Mesenteric fat pad (tissue), 1 donor: ENCODE results near the gene DMGDH. TPM values are rescaled to one million over a fixed set of nuclear protein-coding genes. Genes with fewer than 3 reads are reported as not detected.

Experiments
- DNase-seq: peaks from one replicate; pipeline ENCODE4 v3.0.0-alpha.2; 2020; ENCODE audit warnings: low spot score
- total RNA-seq: library from RNA; stranded (reverse); fragmentation: NEBNext Ultra II Directional; extraction: Animal tissue kit (Norgen Biotek cat#: 25700); gene quantifications from one replicate; pipeline ENCODE4 v1.2.1, GENCODE V29; 2021
- donor health status: DM: yes; HTN: yes; CAD: no.

Gene DMGDH
- total RNA-seq, 1 donor from 2014 or later = 5.2 TPM

- DNase-seq = no peak
Observed at GRCh38 chr5:79074641-79075040, 5.2 kb upstream of the DMGDH start.

DNA sequence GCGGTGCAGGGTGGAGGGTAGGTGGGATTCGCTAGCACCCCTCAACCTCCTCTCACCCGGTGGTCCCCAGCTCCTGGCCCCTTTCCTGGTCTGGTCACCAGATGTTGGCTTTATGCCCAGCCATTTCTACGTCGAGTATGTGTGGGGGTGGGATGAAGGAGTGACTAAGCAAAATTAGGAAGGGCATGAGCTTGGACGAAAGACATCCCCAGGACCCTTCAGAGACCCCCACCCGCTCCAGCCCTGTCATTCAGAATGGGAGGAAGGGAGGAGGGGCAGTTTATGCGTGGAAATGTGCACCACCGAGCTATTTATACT is 835 bp upstream of the DMGDH start:
- DNase-seq = no peak

- DNase-seq = no peak
Observed at GRCh38 chr5:79062436-79062835, 7.0 kb downstream of the DMGDH start.

- no peak for DNase-seq
Observed at GRCh38 chr5:79059674-79060073, 9.8 kb downstream of the DMGDH start.

DNA sequence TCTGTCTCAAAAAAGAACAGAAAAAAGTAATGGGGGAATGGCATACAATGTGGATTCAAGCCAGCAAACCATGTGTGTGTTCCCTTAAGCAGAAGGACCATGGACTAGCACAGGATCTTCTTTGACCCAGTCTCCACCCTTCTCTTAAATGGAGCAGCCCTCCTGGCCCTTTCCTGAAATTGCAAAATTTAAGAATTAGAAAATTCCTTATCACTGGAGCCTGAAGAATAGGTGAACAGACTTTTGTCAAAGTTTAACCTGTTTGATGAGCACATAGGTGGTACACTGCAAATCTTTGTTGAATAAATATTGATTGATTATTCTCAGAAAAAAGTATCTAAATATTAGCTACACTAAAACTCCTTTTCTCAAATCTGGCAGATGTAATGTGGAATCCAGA is 12.6 kb downstream of the DMGDH start:
- DNase-seq = no peak

DNA sequence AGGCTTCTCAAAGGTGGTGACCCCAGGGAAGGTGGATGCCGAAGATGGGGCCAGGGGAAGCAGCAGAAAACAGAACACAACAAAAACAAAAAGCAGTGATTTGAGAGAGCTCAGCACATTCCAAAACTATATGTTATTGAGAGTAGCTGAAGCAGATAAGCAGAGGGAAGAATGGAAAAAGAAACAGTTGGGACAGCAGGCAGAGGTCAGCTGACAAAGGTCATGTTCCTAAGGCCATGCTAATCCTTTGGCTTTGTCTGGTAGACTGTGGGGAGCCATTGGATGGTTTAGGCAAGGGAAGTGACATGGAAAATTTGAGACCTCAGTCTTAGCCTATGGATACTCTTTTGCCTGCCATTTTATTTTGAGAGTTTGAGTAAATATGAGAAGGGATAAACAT is 14.5 kb downstream of the DMGDH start:
- DNase-seq = no peak

GRCh38 chr5:79053321-79053720 is 16.2 kb downstream of the DMGDH start:
- DNase-seq = no peak

- DNase-seq = no peak
Observed at GRCh38 chr5:79050498-79050897, 19.0 kb downstream of the DMGDH start.

DNA sequence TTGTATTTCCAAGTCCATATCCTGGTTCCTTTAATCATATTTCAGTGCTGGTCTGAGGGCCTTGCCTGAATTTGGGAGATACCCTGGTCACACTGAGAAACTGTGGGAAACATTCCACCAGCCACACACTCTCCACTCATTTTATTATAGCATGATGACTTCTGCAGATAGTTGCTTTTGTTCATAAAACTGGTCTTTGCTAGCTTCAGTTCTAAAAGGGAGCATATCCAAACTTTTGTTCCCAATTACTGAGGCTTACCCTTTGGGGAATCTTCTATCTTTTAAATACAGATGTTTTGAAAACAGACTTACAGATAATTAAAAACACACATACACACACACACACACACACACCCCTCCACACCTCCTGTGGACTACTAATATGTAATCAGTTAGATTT is 21.0 kb downstream of the DMGDH start:
- DNase-seq = no peak

DNA sequence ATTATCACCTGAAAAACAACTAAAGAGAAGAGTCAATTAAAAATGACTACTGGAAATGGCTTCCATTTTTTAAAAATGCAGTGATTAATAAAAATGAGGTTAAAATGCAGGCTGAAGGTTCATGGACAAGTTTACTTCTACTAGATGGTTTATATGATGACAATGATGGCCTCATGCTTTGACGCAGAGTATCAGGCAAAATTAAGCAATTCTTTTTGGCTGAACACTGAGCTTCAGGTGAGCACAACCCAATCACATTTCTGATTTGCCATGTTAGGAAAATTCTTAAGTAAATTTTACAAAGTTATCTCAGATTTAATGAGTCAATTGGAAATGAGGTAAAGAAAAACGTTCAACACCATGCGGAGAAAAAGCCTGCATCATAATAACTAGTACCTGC is 22.3 kb downstream of the DMGDH start:
- no peak for DNase-seq

DNA sequence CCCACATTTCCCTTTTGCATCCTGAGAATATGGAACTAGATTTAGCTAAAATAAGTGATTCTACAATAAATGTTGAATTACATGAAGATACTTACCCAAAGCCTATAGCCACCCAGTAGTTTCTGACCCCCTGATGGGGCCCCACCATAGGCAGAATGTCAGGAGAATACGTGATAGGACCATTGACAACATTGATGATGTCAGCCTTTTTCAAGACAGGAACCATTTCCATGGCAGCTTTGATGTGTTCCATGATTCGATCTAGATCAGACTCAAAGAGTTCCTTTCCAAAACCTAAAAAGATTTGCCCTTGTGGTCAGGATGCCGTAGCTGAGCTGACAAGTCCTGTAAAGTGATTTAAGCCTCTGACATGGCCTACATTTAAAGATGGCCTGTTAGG is 27.3 kb downstream of the DMGDH start:
- no peak for DNase-seq

DNA sequence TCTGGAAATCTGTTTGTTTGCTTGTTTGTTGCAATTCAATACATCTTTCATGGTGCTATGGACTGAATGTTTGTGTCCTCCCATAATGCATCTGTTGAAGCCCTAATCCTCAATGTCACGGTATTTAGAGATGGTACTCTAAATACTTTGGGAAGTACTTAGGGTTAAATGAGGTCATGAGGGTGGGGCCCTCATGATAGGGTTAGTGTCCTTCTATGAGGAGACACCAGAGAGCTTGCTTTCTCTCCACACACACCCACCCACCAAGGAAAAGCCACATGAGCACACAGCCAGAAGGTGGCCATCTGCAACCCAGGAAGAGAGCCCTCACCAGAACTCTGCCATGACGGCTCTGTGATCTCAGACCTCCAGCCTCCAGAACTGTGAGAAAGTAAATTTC is 32.7 kb downstream of the DMGDH start:
- DNase-seq = no peak

DNA sequence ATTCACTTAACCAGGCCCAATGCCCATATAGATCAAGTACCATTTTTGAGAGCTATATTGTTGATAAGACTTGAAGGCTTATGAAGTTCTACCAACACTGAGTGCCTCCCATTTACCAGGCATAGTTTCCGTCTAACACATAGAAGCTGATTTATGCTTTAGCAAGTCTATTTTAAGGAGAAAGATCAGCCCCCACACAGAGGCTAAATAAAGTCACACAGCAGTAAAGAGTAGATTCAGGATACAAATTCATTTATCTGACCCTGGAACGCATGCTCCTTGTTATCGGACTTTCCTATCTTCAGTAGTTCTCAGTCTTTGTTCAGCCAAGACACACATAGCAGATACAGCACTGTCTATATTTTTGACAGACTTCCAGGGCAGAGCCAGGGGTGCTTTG is 34.2 kb downstream of the DMGDH start:
- DNase-seq = no peak

DNA sequence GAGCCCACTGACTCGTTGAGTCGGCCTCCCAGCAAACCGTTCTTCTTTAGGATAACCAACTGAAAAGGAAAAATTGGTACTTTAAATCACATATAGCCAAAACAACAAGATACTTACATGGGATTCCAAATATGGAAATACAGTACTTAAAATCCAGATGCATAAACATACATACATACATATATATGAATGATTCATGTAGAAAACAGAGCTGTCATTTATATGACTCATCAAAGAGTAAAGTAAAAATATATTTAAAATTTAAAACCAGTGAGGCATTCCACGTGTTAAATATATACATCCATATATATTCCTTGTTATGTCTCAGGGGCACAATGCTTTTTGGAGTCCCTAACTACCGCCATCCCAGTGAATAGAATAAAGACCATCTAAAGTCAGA is 36.7 kb downstream of the DMGDH start:
- no peak for DNase-seq

DNA sequence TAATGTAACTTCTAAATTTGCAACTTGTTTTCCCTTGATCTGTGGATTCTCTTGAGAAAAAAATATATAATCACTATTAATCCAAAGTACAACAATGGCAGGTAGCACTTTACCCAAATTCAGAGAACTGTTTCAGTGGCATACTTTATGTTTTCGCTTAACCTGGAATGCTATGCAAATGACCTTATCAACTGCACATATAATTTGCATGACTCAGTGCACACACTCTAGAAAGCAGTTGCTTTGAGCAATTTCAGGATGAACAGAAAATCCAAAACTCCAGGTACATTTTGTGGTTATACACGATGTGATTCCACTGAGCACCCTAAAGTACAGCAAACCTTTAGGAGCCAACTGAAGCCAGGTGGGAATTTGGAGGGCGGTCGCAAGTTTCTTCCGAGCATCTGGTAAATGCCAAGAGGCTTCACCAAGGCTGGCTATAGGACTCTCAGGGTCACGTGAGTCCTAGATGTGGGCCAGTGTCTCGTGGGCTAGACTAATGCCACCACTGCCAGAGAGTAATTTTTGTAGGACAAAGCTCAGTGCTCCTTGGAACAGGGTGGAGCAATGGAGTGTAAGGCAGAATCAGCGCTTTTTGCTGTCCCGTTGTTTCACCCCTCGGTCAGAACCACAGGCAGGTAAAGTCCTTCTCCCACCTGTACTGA is 37.3 kb downstream of the DMGDH start:
- DNase-seq = no peak

DNA sequence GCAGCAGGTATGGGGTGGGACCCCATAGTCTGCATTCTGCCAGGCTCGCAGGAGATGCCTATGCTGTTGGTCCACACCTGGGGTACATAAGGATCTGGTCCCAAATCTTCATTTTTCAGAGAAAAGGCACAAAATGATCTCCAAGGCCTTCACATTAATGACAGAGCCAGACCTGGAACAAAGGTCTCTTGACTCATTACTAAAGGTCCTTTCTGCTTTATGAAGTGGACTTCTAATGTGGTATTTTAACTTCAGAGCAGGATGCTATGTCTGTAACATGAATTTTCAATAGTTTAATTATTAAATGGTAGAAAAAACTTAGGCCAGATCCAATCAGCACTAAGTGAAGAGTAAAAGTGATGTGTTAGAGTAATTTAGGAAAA is 38.0 kb downstream of the DMGDH start:
- DNase-seq = no peak

GRCh38 chr5:79030663-79031484 is 38.6 kb downstream of the DMGDH start:
- DNase-seq = no peak

DNA sequence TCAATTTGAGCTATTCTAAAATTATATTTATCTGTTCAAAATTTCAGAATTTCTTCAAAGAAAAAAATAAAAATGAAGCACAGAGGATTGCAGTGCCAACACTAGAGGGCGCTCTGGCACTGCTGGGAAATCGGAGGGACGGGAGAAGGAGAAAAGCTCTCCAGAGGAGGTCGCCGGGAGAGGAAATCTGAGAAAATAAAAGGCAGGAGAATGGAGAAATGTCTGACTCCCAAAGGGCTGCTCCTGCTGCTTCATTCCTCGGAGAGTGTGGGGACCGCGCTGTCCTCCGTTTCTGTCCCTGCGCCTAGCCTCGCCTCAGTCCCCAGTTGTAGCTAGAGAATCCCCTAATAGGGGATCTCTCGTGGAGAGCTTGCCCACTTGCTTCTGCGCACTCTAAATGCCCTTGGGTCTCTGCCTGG is 44.4 kb downstream of the DMGDH start:
- DNase-seq = no peak

DNA sequence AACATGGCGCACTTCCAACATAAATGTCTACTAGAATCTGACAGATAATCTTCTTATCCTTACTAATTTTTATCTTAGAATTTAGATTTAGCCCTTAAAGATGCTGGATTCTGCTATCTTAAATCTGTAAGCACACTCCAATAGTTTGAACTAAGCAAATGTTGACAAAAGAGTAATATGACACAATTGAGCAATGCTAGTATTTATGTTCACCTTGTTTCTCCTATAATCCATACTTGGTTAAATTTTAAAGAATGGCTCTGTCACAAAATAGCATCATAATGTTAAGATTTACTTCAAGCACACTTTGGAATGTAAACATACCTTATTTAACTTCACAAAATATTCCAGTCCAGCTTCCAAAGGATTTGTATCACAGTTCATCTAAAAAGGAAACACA is 45.5 kb downstream of the DMGDH start:
- DNase-seq = no peak

DNA sequence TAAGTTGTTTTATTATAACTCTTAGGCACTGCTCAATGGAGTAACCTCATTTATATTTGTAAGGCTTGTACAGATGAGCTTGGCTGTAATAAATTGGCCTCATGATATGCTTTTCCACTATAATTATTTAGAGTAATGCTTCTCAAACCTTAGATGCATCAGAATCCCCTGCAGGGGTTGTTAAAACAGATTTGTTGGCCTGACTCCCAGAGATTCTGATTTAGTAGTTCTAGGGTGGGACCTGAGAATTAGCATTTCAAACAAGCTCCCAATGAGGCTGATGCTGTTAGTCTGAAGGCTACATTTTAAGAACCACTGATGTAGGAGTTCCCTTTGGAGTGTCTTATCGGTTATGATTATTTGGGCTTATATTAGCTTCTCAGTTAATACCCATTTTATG is 46.1 kb downstream of the DMGDH start:
- DNase-seq = no peak

- DNase-seq = no peak
Observed at GRCh38 chr5:79022771-79023170, 46.7 kb downstream of the DMGDH start.

GRCh38 chr5:79021753-79022152 is 47.7 kb downstream of the DMGDH start:
- no peak for DNase-seq

GRCh38 chr5:79020861-79021561 is 48.5 kb downstream of the DMGDH start:
- no peak for DNase-seq
